GM20431 (cell line): Measurements from ENCODE around the gene TRAPPC2L.

ENCODE experiments used
- in situ Hi-C: fragments of 300-500 bp; cut with MseI, MboI; formaldehyde crosslinking; loops from one replicate; pipeline ENCODE4 v1.15.0; 2020; ENCODE audit warnings: low sequenced_read_pairs; ENCODE audit not compliant: unreplicated experiment

TRAPPC2L gene

DNA sequence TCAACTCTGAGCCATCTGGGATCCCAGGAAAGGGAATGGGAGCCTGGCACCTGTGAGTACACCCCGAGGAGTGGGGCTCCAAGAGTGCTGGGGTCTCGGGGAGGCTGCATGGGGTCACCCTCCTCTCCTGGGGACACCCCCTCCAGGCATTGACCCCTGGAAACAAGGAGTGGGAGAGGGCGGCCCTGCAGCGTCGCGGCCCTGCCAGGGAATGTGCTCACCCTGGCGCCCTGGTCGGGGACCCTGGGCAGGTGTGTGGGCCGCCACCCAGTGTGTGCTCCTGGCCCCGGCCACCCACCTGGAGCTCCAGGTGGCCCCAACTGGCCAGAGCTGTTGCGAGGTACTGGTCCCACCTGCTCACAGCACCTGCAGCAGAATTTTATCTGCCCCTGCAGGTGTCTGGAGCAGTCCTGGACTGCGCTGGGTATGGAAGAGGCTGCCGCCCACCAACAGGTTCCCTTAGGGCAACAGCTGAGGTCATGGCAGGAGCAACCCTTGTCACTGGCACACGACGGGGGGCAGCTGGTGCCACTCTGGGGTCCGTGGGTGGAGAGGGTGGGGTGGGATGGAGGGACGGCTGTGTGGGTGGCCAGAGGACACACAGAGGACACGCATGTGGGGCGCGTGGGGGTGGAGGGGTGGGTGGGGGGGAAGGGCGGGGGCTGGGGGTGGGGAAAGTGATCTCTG is 14.9 kb downstream of the TRAPPC2L start:
- in situ Hi-C loops = no loop called here

DNA sequence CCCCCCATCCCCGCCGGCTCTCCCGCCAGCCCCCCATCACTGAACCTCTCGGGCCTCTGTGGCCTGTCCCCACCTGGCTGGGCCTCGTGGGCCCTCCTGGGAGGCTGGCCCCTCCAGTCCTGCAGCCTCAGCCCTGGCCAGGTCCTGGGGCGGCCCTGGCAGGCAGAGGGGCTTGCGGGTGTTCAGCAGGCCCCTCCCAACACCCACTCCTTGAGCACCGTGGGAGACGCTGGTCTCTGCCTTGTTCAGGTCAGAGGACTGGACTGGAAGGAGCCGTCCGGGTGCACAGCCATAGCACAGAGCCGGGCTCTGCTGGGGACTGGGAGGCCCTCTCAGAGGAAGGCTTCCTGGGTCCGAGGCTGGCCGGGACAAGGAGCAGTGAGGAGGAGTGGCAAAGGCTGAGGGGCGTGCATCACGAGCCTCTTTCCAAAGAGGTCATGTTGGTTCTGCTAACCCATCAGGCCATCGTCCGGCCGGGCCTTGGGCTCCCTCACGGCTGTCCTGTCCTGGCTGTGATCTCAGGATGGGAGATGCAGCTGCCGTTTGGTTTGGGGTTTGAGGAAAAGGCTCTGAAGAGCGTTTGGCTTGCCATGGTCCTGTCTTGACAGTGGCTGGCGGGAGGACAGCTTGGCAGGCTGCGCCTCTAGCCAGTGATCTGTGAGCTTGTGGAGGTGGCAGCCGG is 15.9 kb downstream of the TRAPPC2L start:
- in situ Hi-C loops = no loop called here

DNA sequence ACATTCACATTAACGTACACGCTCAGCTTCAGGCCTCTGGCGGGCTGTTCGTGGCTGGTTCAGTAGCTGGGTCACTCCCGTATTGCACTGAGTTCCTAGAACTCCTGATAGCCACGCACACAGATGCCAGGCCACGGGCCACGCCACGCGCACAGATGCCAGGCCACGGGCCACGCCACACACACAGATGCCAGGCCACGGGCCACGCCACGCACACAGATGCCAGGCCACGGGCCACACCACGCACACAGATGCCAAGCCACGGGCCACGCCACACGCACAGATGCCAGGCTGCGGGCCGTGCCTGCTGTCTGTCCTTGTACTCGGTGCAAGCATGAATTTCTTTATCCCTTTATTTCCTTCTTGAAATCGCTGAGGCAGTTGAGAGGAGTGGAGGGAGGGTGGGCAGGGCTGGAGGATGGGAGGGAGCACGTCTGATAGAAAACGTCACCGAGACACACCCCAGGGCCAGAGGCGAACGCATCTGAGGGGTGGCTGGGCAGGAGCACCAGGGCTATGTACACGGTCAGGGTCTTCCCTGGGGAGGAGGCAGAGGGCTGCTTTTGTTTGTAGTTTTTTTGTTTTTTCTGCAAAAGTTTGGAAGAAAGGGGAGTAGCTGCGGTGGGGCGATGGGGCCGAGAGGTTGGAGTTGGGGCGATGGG is 18.1 kb downstream of the TRAPPC2L start:
- in situ Hi-C loops = no loop called here

DNA sequence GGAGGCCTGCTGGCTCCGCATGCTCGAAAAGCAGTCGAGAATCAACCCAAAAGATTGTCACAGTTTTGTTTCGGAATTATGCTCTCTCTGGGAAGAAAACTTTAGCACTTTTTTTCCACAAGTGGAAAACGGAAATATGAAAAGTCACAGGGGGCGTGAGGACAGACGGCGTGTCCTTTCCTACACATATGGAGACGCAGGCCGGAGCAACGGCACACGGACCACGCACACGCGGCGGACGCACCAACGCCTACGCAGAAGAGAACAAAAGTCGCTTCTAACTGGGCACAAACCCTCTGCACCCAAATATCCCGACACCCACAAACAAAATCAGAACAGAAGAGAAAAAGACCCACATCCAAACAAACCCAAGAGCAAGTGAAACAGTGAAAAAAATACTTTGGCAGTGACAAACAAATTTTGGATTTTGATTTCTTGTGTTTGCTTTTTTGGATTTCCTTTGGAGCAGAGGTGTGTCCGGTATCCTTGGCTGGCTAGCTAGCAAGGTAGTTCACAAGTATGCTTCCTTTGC is 18.8 kb downstream of the TRAPPC2L start:
- in situ Hi-C loops = no loop called here

DNA sequence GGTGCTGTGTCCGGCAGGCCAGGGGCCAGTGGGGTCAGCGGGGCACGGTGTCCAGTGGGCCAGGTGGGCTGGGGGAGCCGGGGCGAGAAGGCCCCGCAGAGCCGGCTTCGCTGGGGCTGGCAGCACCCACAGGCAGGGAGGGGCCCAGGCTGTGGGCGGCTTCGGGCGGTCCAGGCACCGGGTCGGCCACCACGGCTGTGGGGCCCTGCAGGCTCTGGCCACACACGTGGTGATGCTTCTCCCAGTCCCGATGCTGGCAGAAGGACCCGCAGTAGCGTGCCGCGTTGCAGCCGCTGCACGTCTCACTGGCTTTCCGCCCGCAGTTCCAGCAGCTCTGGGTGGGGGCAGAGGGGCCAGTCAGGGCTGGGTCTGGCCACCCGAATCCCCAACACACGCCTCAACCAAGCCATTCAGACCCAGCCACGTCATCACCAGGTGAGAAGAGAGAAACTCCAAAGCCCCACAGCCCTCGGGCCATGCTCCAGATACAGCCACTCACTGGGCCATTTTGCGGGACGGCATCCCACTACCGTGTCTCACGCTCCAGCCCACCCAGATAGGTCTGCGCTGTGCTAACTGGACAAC is 20.1 kb downstream of the TRAPPC2L start:
- in situ Hi-C loops = no loop called here

DNA sequence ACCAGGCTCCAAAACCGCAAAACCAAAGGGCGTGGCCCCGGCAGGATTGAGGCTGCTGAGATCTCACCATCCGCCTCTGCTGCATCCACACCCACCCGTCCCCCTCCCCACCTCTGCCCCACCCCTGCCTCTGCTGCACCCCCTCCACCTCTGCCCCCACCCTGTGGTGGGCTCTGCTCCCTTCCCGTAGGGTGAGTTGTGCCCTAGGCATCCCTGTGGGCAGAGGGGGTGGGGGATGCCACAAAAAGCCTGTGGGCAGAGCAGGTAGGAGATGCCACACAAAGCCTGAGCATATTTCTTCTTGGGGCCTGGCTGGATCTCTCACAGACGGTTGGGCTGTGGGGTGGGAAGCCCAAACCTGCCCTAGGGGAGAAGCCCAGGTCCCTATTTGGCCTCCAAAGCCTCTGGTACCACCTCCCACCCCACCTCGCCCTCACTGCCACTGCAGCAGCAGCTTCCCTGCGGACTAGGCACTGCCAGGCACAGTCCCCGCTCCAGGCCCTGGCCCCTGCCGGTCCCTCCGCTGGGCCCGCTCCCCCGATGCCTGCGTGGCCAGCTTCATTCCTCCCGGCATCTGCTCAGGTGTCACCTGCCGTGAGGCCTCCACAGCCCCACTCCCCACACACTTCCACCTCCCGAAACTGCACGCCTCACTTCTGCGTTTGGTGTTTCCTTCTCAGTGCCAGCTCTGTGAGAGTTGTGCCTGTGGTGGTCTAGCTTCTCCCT is 20.8 kb downstream of the TRAPPC2L start:
- in situ Hi-C loops = no loop called here

DNA sequence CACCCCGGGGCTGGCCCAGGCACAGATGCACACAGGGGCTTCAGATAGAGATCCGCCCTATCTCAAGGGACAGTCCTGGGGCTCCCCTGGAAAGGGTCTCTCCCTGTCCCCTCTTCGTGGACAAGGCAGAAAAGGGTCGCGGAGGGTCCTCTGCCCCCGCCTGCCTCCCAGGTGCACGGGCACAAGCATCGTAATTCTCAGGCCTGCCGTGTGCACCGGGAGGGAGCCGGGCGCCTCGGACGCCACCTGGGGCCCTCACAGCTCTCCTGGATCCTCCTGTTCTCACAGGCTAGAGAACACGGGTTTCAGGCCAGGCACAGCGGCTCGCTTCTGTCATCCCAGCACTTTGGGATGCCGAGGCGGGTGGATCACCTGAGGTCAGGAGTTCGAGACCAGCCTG is 21.4 kb downstream of the TRAPPC2L start:
- in situ Hi-C loops = no loop called here

DNA sequence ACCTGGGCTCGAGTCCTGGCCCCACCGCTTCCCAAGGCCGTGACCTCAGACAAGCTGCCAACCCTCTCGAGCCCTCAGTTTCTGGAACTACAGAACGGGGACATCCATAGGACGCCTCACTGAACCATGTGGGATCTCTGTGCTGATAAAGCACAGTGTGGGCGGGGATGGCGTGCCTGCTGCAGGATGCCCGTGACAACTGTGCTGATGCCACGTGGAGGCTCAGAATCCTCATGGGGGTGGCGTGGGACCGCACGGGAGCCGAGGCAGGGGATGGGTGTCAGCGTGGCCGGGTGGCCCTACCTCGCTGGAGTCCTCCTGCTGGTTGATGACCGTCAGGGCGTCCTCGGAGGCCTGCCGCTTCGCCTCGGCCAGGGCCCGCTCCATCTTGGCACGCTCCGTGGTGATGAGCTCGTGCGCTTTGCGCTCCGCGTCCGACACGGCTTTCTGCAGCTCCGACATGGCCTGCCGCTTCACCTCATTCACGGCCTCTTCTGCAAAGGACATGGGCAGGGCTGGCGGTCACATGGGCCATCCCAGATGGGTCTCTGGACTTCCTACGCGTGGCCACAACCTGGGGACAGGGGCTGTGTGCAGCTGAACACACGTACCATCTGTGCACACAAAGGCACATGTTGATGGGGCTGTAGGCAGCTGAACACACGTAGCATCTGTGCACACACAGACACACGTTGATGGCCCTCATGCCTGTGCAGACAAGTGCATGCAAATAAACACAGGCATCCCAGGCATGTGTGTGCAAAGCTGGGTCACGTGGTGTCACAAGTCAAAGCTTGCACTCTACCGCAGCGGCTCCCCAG is 22.2 kb downstream of the TRAPPC2L start:
- in situ Hi-C loops = no loop called here

DNA sequence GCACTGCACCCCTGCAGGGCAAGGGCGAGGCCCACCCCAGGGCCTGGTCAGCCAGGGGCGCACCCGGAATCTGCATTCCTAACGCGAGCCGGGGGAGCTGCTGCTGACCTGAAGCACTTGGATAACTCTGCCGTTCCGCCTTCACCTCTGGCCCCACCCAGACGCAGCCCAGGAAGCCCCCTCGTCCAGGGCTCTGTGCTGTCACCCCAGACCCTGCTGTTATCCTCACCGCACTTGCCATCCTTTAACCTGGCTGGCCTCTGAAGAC is 22.8 kb downstream of the TRAPPC2L start:
- in situ Hi-C loops = no loop called here

DNA sequence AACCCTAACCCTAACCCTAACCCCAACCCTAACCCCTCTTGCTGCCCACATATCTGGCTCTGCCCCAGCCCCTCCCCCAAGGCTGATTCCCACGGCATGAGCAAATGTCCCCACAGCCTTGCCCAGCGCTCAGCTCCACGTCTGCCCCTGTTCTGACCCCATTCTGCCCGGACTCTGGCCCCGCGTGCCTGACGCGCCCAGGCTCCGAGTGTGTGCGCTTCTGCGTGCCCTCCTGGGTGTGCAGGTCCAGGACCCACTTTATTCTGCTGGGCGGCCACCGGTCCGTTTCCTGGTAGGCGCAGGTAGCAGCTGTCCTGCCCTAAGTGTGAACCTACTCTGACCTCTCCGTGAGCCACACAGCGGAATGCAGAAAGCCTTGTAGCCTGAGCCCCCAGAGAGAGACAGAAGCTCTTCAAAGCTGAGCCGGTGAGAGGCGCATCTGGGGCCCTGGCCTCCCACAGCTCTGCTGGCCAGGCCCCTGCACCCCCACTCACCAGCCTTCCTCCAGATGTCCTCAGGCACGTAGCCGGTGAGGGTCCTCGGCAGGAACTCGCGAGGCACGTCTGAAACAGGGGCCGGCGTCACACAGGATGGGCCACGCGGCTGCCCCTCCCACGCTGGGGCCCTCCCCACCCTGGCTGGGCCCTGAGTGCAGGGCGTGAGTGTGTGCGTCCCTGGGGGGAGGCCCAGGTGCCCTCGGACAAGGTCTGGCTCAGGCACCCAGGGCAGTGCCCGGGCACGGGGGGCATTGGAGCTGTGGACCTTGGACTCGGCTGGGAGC is 23.5 kb downstream of the TRAPPC2L start:
- in situ Hi-C loops = no loop called here

DNA sequence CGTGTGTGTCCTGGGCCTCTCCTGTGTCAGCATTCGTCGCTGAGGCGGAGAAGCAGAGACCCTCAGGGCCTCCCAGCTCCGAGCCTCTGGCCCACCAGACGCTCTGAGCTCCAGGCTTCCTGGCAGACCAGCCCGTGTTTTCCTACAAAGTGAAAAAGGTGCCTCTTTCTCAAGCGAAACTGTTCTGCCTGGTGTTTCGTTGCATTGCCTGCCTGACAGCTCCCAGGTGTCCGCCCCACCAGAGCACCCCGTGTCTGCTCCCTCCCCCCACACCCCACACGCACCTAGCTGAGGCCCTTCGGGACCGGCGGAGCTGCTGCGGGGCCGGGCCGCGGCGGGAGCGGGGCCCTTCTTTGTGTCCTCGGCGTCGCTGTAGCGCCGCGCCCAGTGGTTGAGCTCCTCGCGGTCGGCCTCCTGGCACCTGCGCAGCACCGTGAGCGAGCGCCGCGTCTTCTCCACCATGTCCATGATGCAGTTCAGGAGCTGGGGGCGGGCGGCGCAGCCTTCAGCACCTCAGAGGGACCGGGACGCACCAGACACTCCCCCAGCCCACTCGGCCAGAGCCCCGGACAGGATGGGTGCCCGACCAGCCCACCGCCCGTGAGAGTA is 24.2 kb downstream of the TRAPPC2L start:
- in situ Hi-C loops = no loop called here

DNA sequence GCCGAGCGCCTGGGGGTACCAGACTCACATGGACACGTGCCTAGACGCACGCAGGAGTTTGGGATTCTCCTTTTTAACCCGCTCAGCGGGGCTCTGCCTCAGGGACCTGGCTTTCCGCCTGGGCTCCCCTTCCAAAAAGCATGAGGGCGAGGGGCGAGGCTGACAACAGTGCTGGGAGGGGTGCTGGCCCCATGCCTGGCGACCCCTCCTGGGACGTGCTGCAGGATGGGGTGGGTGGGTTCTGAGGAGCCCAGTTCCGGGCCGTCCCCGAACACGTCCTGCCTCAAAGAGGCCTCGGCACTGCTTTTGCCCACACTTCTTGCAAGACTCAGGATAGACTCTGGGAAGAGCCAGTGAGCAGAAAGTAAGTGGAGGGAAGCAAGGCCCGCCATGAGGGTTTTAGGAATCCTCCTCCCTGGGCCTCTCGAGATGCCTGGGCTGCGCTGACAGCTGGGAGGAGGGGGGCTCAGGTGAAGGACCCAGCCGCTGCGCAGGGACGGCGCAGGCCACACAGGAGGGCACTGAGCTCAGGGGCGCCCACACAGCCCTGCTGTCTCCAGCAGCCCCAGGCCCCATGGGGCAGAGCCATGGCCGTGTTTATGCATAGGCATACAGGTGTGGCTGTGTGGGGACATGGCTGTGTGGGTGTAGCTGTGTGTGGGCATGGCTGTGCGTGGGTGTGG is 24.9 kb downstream of the TRAPPC2L start:
- in situ Hi-C loops = no loop called here

DNA sequence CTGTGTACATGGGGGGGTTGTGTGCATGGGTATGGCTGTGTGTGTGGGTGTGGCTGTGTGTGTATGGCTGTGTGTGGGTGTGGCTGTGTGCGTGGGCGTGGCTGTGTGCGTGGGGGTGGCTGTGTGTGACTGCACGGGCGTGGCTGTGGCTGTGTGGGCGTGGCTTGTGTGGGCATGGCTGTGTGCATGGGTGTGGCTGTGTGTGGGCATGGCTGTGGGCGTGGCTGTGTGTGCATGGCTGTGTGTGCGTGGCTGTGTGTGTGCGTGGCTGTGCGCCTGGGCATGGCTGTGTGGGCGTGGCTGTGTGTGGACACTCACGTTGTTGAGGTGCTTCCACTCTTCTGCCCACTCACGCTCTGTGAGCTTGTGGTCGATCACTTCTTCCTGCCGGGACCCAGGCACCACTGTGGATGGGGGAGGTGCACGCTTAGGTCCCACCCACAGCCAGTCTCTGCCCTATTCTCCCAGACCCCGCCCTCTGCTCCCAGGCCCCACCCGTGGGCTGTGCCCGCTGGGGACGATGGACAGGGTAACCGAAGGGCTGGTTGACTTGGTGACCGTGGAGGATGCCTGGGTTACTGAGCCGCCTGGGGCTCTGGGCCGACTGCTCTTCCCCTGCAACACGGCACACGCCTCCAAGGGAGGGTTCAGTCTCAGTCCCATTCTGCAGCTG is 25.6 kb downstream of the TRAPPC2L start:
- in situ Hi-C loops = no loop called here

DNA sequence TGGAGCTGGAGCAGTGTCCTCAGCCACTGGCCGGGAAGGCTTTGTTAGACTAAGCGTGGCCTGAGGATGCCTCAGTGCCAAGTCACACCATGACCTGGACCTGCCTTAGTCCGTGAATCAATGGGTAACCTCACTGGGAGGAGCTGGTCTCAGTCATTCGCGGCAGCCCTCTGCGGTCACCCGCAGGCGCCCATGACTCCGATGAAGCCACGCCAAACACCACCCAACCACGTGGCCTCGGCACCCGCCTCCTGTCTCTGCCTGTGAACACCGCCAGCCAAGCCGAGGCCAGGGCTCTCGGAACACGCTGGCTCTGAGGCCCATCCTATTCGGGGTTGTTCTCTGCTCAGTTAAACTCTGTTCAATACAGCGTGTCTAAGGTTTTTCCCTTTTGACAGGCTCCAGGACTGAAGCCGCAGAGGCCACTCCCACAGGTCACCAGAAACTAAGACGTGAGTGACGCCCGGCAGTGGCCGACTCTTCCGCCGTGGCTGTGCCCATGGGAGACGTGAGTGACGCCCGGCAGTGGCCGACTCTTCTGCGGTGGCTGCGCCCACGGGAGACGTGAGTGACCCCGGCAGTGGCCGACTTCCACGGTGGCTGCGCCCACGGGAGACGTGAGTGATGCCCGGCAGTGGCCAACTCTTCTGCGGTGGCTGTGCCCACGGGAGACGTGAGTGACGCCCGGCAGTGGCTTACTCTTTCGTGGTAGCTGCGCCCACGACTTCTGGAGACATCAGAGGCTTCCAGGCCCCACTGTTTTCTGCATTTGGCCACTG is 26.4 kb downstream of the TRAPPC2L start:
- in situ Hi-C loops = no loop called here

DNA sequence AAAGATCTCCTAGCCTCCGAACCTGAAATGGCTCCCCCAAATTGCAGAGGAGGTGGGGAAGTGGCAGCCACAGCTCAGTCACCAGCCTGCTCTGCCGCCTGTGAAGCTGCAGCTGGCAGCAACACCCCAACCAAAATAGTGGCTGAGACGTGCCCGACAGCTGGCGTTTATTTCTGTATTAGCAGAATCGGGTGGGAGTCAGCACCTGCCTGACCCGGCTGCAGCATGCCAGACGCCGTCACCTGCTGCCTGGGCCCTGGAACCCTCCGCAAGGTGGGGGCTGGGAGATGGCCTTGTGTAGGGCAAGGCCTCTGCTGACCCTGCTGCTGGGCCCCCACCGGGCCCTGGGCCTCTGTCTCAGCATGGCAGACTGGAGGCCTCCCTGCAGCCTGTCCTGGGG is 27.0 kb downstream of the TRAPPC2L start:
- in situ Hi-C loops = no loop called here

DNA sequence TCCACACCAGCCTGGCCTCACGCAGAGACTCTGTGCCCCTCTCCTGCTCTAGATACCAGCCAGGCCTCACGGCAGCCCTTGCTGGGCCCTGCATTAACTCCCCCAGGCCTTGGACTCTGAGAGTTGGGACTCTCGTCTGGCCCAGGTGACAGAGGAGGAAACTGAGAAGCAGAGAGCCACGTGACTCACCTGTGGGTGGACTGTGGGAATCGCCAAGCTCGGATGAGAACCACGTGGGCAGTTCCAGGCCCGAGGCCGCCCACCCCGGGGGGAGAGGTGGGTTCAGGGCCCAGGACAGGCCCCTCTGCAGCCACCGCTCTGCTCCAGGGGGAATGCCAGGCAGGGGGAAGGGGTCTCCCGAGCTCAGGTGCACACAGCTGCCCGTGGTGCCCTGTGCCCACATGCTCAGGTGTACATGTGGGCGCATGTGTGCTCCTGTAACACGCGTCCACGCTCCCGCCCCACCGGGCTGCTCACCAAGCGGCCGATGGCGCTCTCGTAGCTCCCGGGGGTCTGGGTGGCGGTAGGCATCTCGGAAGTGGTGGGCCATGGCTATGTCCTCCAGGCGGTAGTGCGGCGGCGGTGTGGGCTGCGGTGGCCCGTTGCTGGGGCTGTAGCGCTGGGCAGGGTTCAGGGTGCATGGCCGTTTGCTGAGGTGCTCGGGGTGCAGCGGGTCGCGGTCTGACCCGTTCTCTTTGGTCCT is 27.8 kb downstream of the TRAPPC2L start:
- in situ Hi-C loops = no loop called here
